GM19324 (cell line): ENCODE results near the gene TEX10.
A peak's percentile ranks its signal among the peaks of the same experiment; 100 is the strongest.
"Not testable (repeated sequence)": the region's sequence is repeated elsewhere in the genome, so short reads cannot be mapped to it uniquely, and the experiment has no call there.

Experiments used
- ATAC-seq: cut with Tn5 transposase; IDR thresholded peaks from one replicate; pipeline ENCODE4 v1.9.1; 2021; ENCODE audit warnings: mild to moderate bottlenecking, moderate library complexity; ENCODE audit not compliant: unreplicated experiment, low FRiP score

Gene TEX10

DNA sequence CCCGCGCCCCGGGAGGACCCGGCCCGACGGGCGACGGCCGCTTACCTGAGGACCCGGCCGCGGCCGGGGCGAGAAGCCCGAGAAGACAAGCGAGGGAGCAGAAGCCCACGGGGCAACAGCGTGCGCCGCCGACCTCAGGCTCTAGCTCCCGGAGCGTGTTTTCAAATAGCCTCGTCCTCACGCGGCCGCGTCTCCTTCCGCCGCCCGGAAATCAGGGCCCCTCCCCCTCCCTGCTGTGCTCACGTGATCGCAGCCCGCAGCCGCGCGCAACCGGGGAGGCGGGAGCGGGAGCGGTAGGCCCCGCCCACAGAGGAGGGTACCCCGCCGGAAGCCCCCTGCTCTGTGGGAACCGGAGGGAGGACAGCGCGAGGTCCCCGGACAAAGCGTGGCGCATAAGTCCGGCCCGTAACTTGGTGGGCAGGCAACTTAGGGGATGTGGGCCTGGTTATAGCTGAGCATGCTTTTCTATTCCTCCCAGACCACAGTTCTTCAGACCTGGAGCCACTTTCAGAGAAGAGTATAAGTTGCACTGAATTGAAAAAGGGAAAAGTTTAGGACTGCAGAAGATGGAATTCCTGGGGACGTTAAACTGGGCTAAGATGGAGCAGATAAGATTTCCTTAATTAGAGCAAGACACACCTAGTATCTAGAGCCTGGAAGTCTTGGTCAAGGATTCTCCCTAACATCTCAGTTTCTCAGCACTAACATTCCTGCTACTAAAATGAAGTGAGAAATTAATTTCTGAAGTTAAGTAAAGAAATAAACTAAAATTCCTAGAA, at the start of gene TEX10:
TEX10 (minus strand) TSS at position 216 of the 779 bp plus-strand sequence. CDS start 3,579 bp downstream, outside the sequence.
- ATAC-seq = peak; percentile 88

DNA sequence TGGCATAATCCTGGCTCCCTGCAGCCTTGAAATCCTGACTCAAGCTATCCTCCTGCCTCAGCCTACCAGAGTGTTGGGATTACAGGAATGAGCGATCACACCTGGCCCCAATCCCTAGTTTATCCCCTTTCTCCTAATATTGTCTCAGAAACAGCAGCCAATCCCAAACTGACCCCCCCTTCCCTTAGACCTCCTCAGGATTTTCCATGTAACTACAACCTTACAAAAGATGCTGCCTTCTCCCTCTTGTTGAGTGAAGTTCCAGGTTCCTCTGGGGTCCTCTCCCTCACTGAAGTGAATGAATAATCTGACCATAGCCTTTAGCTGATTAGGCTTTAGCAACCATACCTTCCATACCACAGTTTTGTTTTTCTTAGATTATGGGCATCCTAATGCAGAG, 48.3 kb upstream of the TEX10 start:
- ATAC-seq = no peak

DNA sequence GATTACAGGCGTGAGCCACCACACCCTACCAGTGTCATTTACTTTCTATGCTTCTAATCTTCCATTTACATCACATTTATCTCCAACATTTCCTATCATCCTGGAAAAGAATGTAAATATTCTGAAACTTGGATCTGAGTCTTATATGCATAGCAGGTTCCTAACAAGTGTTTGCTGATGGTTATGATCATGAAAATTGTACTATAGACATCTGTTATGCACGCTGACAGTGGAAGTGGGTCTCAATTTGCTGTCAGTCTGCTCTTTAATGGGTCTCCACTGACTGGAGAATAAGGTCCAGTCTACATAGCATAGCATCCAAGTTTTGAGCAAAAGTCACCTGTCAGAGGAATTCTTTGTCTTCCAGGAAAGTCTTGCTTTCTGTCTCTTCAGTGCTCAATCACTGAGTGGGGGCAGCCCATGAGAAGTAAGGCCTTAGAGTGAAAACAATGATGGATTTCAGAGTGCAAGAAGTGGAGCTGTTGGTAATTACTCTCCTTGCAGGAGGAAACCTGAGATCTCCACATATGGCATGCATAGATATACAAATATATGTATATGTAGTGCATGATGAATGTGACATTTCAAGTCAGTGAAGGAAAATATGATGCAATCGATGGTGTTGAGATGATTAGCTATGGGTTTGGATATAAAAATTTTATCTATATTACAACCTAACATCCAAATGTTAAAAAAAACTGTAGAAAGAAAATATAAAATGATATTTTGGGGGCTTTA, 45.0 kb upstream of the TEX10 start:
- no peak for ATAC-seq

DNA sequence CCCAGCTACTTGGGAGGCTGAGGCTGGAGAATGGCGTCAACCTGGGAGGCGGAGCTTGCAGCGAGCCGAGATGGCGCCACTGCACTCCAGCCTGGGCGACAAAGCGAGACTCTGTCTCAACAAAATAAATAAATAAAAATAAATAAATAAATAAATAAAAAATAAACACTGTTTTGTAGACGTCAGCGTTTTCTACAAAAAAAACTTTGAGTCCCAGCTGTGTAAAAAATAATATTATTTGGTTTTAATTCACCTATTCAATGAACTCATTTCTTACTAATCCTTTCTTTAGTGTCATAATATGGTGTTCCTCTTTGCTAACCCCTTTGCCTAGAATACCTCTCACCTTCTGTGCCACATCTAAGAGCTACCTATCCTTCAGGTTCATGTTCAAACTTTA, 44.0 kb upstream of the TEX10 start:
- ATAC-seq = no peak

DNA sequence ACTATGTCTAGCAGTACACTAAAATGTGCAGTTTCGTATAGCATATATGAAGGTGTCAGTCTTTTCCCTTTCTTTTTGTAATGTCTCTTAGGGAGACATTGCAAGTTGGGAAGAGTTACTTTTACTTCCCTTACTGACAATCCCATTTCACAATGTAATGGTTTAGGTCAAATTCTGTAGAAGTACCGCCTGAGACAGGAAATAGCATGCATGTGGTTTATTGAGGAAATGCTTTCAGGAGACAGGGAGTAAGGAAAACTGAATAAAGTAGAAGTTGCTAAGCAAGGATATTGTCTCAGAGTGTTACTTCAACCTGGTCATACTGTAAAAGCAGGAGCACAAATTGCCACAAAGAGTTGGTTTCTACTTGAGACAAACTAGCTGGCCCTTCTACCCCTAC, 42.1 kb upstream of the TEX10 start:
- no peak for ATAC-seq

DNA sequence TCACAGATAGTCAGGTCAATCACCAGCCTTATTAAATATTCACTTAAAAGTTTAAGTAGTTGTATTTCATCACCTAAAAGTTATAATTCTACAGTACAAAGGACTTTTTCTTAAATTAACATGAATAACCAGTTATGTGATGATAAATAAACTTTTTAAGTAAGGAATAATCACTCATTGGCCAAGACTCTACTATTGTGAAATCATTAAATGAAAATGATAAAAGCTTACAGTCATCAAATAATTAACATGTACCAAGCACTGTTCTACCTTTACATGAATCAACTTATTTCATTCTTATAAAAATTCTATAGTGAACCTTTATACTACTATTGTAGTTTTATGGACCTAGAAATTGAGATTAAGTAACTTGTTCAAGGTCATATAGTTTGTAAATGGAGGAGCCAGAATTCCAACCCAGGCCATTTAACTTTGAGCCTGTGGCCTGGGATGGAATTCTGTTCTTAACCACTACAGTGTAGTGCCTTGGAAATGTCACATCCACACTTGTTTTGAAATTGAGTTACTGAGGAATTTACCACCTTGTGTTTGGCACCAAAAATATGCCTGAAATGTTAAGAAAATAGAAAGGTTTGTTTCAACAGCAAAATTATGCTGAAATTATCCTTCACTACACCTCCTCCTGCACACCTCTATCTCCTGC, 41.4 kb upstream of the TEX10 start:
- no peak for ATAC-seq

DNA sequence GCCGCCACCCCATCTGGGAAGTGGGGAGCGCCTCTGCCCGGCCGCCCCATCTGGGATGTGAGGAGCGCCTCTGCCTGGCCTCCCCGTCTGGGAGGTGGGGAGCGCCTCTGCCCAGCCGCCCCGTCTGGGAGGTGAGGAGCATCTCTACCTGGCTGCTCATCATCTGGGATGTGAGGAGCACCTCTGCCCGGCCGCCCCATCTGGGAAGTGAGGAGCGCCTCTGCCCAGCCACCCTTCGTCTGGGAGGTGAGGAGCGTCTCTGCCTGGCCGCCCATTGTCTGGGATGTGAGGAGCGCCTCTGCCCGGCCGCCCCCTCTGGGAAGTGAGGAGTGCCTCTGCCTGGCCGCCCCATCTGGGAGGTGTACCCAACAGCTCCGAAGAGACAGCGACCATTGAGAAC, 40.2 kb upstream of the TEX10 start:
- not testable (repeated sequence) for ATAC-seq

DNA sequence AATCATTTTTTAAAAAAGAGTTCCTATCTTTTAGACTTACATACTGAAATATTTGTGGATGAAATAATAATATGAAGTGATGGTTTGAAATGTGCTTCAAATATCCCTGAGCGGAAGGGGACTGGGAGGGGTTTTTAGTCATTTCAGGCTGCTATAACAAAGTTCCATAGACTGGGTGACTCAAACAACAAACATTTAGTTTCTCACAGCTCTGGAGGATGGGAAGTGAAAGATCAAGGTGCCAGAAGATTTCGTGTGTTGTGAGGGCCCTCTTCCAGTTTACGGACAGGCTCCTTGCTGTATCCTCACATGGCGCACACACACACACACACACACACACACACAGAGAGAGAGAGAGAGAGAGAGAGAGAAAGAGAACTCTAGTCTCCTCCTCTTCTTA, 27.1 kb upstream of the TEX10 start:
- ATAC-seq = no peak

DNA sequence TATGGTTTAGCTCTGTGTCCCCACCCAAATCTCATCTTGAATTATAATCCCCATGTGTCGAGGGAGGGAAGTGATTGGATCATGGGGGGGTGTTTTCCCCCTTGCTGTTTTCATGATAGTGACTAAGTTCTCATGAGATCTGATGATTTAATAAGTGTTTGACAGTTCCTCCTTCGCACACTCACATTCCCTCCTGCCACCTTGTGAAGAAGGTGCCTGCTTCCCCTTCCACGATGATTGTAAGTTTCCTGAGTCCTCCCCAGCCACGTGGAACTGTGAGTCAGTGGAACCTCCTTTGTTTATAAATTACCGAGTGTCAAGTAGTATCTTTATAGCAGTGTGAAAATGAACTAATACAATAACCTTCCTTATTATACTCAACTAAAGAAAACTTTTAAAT, 24.3 kb upstream of the TEX10 start:
- ATAC-seq = no peak

DNA sequence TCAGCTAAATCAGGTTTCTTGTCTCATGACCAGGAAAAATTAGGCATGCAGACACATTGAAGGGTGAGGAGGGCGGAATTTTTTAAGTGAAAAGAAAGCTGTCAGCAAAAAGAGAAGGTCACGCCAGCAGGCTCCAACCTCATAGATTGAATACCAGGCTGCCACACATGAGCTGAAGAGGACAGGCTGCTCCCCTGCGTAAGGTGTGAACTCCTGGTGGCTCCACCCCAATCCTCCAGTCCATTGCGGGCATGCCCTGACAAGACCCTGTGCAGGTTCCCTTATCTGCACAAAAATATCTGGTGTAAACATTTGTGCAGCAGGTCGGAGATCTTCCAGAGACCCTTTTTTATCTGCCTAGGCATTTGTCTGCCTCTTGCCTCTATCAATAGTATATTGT, 22.9 kb upstream of the TEX10 start:
- ATAC-seq = no peak

DNA sequence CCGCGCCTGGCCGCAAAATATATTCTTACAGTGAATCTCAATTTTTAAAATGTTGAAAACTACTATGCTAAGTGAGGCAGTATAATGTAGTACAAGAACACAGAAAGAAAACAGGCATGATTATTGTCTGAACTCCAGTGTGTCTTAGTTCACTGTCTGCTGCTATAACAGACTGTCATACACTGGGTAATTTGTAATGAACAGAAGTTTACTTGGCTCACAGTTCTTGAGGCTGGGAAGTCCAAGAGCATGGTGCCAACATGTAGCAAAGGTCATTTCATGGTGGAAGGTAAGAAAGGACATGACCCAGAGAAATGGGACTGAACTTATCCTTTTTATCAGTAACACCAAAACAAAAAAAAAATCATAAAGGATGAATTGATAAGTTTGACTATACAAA, 19.9 kb upstream of the TEX10 start:
- no peak for ATAC-seq

DNA sequence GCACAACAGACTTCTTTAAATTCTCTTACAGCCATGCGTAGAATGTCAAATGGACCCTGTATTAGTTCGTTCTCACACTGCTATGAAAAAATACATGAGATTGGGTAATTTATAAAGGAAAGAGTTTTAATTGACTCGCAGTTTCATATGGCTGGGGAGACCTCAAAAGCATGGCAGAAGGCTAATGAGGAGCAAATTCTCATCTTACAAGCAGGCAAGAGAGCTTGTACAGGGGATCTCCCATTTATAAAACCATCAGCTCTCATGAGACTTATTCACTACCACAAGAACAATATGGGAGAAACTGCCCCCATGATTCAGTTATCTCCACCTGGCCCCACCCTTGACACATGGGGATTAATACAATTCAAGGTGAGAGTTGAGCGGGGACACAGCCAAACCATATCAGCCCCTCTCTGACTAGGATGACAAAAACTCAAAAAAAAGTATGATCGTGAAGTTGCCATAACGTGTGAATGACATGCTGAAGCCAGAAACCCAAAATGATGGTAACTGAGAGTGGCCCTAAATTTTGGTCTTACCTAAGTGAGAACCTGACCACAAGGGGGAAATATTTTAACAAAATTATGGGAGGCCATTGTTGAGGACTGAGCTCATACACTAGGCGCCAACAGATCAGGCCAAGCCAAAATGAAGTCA, 17.5 kb upstream of the TEX10 start:
- no peak for ATAC-seq

DNA sequence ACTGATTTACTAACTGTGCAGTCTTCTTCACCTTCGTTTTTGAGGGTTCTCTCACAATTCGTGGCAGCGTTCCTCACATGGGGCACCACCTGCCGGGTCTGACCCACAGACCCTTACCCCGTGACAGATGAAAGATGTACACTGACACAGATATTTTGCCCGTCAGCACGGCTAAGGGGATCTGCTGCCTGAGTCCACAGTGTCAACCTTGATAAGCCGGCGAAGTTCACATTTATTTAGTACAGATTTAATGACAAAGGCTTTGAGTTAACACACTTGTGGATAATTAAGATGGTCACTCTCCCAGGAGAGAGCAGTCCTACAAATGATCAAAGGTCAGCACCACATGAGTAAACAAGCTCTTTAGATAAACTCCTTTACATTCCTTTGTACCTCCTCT, 15.9 kb upstream of the TEX10 start:
- no peak for ATAC-seq

DNA sequence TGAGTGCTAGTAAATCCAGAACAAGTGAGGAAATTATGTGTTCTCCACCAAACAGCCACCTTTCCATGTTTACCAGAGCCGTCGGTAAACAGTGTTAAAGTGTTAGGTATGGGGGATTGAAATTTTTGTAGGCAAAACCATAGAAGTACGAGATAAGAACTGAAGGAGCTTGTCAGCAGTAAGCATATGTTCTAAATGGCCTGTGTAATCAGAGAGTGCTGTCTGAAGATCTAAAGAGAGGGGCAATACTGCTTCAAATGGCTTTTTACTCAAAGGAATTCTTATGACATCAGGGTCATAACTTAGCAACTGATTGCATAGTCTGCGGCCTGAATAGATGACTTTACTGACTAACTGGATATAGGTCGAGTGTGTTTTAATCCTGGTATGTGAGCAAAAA, 13.4 kb upstream of the TEX10 start:
- ATAC-seq = no peak

DNA sequence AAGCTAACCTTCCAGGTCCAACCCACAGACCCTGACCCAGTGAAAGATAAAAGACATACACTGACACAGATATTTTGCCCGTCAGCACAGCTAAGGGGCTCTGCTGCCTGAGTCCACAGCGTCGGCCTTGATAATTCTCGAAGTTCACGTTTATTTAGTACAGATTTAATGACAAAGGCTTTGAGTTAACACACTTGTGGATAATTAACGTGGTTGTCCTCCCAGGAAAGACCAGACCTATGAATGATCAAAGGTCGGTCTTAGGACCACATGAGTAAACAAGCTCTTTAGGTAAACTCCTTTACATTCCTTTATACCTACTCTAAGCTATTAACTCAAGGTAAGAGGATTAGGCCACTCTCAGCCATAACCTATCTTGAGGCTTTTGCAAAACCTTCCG, 11.3 kb upstream of the TEX10 start:
- ATAC-seq = no peak

DNA sequence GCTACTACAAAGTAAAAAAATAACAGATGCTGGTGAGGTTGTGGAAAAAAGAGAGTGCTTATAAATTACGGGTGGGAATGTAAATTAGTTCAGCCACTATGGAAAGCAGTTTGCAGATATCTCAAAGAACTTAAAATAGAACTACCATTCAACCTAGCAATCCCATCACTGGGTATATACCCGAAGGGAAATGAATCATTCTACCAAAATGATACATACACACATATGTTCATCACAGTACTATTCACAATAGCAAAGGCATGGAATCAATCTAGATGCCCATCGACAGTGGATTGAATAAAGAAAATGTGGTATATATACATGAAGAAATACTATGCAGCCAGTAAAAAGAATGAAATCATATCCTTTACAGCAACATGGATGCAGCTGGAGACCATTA, 6.3 kb upstream of the TEX10 start:
- no peak for ATAC-seq

DNA sequence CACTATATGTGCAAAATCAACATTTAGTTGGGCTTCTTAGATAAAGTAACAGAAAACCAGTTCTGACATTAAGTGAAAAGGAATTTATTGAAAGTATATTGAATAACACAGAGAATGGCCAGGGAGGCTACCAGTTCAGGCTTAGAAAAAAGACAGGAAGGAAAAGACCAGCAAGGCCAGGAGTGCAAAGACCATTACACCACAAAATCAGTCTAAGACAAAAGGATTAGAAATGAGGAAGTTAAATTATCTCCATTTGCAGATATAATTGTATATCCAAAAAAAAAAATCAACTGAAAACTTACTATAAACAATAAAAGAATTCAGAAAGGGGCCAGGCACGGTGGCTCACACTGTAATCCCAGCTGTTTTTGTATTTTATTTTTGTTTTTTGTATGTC, 4.8 kb upstream of the TEX10 start:
- ATAC-seq = no peak

DNA sequence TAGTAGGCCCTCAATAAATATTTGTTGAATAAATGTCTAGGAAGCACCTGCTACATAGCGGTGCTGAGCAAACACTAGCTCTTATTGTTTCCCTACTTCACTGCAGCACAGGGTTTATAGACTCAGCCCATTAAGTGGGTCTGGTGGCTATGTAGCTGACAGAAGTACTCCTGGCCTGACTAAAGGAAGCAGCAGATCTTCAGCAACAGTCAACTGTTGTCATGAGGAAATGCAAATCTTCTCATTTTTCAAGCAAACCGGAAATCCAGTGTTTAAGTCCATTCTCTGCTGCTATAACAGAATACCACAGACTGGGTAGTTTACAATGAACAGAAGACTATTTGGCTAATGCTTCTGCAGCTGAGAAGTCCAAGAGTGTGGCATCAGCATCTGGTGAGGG, 2.8 kb upstream of the TEX10 start:
- no peak for ATAC-seq

DNA sequence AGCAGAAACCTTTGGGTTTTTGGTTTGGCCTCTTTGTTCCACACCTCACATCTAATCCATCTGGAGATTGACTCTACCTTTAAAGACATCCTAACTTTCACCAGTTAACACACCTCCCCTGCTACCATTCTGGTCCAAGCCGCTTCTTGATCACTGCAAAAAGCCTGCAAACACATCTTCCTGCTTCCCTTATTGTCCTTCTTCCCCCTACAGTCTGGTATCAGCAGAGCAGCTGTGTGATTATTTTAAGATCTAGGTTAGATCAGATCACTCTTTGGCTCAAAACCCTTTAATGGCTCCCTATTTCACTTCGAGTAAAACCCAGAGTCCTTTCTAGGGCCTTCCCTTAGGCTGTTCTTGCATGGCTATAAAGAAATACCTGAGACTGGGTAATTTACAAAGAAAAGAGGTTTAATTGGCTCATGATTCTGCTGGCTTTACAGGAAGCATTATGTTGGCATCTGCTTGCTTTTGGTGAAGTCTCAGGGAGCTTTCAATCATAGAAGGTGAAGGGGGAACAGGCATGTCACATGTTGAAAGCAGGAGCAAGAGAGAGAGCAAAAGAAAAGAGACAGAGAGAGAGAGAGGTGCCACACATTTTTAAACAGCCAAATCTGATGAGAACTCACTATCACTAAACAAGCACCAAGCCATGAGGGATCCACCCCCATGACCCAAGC, 1.5 kb upstream of the TEX10 start:
- ATAC-seq = no peak

DNA sequence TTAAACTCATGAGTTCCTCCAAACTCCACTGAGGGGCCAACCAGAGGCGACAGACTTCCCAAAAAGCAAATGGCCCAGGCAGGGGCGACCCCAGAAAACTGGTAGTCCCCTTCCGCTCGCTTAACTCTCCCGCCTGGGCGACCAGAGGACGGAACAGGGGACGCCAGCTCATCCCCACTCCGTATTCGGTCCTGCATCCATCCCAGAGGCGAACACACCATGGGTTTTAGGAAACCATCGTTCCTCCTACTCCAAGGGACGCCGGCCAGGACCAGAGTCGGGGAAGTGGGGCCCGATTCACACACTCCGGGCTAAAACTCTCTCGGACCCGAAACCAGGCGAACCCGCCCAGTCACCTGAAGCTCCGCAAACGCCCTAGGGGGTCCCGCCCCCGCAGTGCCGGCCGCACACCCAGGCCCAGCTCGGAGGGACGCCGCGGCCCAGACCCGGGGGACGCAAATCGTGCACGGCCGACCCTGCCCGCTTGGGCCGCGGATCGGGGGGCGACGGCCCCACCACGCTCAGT, 478 bp downstream of the TEX10 start:
- ATAC-seq = peak; percentile 50
